Measurements from ENCODE around the gene FBXL5. TPM values are rescaled to one million over a fixed set of nuclear protein-coding genes. Genes with fewer than 3 reads are reported as not detected.

The FBXL5 gene
- total RNA-seq, 1 donor: 157 TPM

DNA sequence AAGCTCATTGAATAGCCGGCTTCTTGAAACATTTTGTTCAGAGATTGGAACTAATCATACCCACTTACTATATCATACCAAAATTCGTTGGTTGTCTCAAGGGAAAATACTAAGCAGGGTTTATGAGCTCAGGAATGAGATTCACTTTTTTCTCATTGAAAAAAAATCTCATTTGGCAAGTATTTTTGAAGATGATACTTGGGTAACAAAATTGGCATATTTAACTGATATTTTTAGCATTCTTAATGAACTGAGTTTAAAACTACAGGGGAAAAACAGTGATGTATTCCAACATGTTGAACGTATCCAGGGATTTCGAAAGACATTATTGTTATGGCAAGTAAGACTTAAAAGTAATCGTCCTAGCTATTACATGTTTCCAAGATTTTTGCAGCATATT, 32.9 kb upstream of the FBXL5 start:
- DNase-seq (ENCODE audit: low read depth): no peak
- TF ChIP-seq, protein P1, sequence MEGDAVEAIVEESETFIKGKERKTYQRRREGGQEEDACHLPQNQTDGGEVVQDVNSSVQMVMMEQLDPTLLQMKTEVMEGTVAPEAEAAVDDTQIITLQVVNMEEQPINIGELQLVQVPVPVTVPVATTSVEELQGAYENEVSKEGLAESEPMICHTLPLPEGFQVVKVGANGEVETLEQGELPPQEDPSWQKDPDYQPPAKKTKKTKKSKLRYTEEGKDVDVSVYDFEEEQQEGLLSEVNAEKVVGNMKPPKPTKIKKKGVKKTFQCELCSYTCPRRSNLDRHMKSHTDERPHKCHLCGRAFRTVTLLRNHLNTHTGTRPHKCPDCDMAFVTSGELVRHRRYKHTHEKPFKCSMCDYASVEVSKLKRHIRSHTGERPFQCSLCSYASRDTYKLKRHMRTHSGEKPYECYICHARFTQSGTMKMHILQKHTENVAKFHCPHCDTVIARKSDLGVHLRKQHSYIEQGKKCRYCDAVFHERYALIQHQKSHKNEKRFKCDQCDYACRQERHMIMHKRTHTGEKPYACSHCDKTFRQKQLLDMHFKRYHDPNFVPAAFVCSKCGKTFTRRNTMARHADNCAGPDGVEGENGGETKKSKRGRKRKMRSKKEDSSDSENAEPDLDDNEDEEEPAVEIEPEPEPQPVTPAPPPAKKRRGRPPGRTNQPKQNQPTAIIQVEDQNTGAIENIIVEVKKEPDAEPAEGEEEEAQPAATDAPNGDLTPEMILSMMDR (IDR thresholded peaks at IDR 0.05; ENCODE audit: insufficient read depth, low read depth, low read length): no peak

DNA sequence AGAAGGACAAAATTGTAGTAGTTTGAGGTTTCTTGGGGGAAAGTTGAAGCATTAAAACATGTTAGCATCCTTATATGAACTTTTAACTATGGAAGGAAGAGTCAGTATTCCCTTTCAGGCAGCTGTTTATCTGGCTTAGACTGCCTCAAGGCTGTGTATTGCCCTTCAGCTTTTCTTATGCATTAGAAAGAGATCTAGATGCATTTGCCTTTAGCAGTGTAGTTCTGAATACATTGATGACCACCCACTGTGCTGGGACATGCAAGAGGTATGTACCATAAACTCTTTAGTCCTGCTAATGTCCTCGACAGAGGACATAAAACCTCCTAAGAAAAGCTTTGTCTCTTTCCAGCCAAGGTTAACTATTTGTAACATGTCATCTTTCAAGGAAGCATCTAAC, 29.3 kb upstream of the FBXL5 start:
- TF ChIP-seq, protein P1 (IDR thresholded peaks at IDR 0.05; ENCODE audit: insufficient read depth, low read depth, low read length): no peak
- DNase-seq (ENCODE audit: low read depth): no peak
- no peak overlapping the region for H3K4me3 ChIP-seq (ENCODE audit: low read depth, low read length)

More for the DNA sequence above, 32.9 kb upstream of the FBXL5 start:
- H3K4me3 ChIP-seq (ENCODE audit: low read depth, low read length): no peak overlapping the region

DNA sequence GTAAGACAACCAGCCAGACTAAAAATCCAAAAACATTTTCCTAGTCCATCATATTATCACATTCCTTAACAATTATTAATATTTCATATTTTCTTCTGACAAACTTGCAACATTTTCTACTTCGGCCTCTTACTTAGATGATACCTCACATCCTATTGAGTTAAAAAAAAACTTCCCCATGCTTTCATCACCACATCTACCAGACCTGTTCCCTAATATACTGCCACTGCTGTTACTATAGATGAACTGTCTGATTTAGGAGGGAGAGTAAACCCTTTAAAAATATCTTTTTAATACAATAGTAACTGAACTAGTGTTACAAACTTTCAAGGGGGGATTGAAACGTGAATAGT, 28.0 kb upstream of the FBXL5 start:
- no peak for DNase-seq (ENCODE audit: low read depth)
- TF ChIP-seq, protein P1 (IDR thresholded peaks at IDR 0.05; ENCODE audit: insufficient read depth, low read depth, low read length): no peak
- H3K4me3 ChIP-seq (ENCODE audit: low read depth, low read length): peak overlapping the region; percentile 78

DNA sequence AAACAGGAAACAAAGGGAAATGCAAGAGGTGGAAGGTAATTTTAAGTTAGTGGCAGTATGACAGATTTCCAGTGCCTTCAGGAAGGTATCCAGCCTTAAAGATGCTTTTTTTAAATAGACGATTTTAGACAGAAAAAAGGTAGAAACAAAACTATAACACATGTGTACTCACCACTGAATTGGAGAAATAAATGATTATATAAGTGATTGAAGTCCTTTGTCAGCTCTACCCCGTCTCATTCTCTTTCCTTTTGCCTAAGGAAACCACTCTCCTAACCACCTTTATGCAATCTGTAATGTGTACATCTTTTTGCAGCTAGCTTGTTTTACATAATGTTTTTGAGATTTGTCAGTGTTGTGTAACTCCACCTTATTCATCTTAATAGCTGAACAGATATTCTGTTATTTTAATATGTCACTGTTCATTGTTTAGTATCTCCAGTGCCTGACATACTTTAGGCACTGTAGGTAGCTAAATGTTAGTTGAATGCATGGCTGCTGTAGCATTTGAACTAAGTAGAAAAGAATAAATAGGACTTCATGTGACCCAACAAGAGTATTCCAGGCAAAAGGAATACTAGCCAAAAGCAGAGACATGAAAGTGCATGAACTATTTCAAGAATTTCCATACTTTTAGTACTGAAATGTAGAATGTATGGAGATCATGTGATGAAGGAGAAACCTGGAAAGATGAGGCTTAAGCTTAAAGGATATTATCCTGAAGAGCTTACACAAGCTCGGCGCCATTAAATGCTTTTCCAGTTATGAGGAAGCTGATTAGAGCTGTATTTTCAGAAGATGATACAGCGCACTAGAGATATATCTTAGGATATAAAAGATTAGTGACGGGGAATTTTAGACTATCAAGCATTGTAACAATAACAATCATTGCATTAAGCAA, 27.3 kb upstream of the FBXL5 start:
- TF ChIP-seq, protein P1 (IDR thresholded peaks at IDR 0.05; ENCODE audit: insufficient read depth, low read depth, low read length): no peak
- peak; percentile 50 for DNase-seq (ENCODE audit: low read depth)
- H3K4me3 ChIP-seq (ENCODE audit: low read depth, low read length): peak overlapping the region; percentile 78

DNA sequence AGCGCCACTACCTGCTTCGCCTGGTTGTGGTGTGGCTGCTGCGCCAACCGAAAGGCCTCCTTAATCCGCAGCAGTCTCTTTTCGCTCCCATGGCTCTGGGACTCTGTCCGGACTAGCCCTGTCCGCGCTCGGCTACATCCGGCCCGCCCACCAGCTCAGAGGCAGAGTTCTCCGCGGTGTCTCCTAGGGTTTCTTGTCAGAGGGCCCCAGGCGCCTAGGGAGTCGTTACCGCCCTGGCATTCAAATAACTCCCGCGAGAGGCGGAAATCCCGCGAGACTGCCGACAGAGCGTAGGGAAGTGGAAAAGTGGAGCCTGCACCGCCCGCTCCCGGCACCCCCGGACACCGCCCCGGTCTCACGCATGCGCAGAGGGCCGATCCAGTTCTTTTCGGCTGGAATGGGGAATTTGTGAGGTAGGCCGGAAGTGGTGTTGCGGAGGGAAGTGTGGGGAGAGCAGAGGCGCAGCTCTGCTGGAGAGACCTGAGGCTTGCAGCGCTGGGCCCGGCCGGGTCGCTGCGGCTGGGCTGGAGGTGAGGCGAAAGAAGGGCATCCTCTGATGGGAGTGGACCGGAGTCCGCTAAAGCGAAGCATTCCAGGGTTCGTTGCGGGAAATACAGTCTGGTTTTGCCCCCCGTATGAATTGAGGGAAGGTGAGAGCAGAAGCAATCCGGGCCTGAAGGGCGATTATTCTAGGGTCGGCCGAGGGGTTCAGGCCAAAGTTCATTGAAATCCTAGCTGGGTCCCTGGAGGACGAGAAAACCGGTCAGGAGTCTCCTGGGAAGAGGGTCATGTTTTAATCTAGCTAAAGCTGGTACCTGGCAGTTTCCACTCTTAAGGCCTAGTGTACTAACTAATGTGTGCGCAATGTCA, 26.4 kb upstream of the FBXL5 start, which contains the start of gene FAM200B:
FAM200B (plus strand) TSS at position 456 of the 870 bp plus-strand sequence. CDS start 5,151 bp downstream, outside the sequence.
- TF ChIP-seq, protein P1 (IDR thresholded peaks at IDR 0.05; ENCODE audit: insufficient read depth, low read depth, low read length): peak; percentile 18
- peak within 1 kb of the TSS; percentile 78 for H3K4me3 ChIP-seq (ENCODE audit: low read depth, low read length)
- peak; percentile 99 for DNase-seq (ENCODE audit: low read depth)

DNA sequence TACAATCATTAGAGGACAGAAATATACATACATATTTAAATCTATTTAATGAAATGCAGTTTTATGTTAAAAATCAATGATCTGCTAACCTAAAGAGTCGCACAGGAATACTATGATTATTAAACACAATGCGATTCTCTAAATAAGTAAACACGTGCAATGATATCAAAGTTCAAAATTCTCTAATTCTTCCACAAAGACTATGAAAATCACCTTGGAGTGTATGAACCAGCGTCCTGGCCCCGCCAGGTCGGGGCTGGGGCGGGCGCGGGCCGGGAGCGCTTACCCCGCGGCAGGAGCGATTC, 25.9 kb upstream of the FBXL5 start:
- DNase-seq (ENCODE audit: low read depth): no peak
- H3K4me3 ChIP-seq (ENCODE audit: low read depth, low read length): peak overlapping the region; percentile 78
- TF ChIP-seq, protein P1 (IDR thresholded peaks at IDR 0.05; ENCODE audit: insufficient read depth, low read depth, low read length): no peak

Measured in fibroblast of villous mesenchyme (primary cell).